HG03342 (cell line): ENCODE measurements around the gene MRPL18.
"Not testable (repeated sequence)": the region's sequence is repeated elsewhere in the genome, so short reads cannot be mapped to it uniquely, and the experiment has no call there.

ENCODE experiments used
- ATAC-seq: cut with Tn5 transposase; IDR thresholded peaks from one replicate; pipeline ENCODE4 v1.9.1; 2021; ENCODE audit warnings: mild to moderate bottlenecking, moderate library complexity; ENCODE audit not compliant: unreplicated experiment

Gene MRPL18

DNA sequence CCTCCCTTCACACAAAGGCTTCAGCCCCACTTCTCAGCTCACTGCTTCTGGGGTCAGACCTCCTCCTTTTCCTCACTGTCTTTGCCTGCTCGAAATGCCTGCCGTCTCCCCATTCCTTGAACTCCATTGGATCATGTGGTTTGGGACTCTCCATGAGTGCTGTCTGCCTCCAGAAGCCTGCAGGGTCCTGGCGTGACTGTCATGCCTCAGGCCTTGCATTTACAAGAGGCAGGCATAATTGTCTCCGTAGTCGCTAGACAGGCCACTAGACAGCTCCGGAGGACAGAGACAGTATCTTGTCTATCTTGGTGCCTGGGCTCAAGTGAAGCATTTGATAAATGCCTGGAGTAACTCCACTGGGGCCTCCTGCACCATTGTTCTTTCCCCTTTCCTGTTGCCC, 25.1 kb downstream of the MRPL18 start:
- no peak for ATAC-seq

DNA sequence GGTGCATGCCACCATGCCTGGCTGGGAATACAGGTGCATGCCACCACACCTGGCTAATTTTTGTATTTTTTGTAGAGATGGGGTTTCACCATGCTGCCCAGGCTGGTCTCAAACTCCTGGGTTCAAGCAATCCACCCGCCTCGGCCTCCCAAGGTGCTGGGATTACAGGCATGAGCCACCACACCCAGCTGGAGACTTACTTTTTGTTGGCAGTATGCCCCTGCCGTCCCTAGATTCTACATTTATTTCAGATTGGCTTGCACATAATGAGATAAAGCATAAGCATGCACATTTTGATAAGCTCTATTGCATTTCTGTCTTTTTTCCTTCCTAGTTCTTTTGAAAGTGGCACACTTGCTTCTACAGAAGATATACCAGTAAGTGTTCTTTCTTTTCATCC, 26.5 kb downstream of the MRPL18 start:
- ATAC-seq = not testable (repeated sequence)

GRCh38 chr6:159817951-159818739, 27.9 kb downstream of the MRPL18 start:
- no peak for ATAC-seq

DNA sequence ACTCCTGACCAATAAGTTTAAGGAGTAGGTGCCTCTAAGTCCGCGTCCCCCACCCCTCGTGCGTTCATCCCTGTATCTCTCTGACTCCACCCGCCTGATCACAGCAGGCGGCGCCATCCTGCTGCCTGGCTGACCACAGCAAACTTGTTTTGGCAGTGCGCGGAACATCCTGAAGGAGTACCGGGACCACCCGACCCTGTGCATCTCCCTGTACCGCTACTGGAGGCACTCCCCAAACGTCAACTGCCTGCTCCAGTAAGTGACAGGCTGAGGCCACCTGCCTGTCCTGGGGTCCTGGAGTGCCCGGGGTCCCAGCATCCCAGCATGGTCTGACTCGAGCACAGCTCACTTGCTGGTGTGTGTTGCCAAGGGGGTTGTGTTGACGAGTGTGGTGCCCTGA, 28.8 kb downstream of the MRPL18 start:
- no peak for ATAC-seq

DNA sequence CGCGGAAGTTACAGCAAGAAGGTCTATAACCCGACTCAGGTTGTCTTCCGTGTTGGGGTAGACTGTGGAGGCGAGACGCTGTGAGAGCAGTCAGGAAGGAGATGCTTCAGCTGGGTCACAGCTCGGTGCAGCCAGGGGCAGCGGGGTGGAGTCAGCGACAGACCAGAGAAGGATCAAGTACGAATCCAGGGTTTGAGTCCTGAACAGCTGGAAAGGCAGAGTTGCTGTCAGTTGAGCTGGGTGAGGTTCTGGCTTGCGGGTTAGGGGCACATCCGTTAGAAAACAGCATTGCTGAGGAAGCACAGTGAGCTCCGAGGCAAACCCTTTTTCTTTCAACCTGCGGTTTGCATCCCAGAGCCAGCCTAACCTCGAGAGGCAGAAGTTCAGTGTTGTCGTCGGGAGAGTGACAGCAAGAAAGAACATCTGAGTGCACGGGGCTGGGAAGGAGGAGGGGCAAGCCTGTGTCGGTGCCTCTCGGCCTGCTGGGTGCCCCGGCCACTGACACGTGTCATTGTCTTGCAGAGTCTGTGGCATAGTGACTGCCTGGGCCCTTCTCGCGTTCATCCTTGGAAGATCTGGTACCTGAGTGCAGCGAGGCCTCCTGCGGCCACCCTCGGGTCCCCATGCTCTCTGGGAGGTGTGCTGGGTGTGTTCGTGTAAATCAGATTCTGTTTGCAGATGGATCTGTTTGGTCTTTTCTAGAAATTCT, 29.8 kb downstream of the MRPL18 start:
- no peak for ATAC-seq

- no peak for ATAC-seq
Measured at GRCh38 chr6:159821122-159821521, 30.9 kb downstream of the MRPL18 start.

GRCh38 chr6:159821726-159822125, 31.5 kb downstream of the MRPL18 start:
- no peak for ATAC-seq

DNA sequence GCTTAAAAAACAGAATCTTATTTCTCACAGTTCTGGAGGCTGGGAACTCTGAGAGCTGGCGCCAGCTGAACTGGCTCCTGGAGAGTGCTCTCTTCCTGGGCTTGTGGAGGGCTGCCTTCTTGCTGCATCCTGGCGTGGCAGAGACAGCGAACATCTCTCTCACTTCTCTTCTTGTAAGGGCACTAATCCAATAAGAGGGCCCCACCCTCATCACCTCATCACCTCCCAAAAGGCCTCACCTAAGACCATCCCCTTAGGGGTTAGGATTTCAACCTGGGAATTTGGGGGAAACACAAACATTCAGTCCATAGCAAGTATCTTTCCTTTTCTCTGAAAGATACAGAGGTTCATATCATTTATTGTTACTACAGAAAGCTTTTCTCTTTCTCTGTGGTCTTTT, 33.7 kb downstream of the MRPL18 start:
- ATAC-seq = no peak

DNA sequence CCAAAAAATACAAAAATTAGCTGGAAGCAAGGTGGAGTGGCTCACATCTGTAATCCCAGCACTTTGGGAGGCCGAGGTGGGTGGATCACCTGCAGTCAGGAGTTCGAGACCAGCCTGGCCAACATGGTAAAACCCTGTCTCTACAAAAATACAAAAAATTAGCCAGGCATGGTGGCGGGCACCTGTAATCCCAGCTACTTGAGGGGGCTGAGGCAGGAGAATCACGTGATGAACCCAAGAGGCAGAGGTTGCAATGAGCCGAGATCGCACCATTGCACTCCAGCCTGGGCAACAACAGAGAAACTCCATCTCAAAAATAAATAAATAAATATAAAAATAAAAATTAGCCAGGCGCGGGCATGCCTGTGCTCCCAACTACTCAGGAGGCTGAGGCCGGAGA, 34.4 kb downstream of the MRPL18 start:
- not testable (repeated sequence) for ATAC-seq

- ATAC-seq = no peak
Measured at GRCh38 chr6:159826004-159826403, 35.7 kb downstream of the MRPL18 start.

- ATAC-seq = no peak
Measured at GRCh38 chr6:159826968-159827647, 36.8 kb downstream of the MRPL18 start.

DNA sequence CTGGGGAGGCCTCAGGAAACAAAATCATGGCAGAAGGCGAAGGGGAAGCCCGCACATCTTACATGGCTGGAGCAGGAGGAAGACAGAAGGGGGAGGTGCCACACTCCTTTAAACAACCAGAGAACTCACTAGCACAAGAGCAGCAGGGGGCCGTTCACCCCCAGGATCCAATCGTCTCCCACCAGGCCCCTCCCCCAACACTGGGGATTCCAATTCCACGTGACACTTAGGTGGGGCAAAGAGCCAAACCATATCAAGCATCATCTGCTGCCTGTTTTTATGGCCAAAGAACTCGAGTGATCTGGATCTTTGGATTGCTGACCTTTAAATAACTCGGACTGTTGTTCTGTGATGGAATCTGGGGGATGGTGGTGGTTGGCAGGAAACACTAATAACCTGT, 37.8 kb downstream of the MRPL18 start:
- ATAC-seq = no peak

- no peak for ATAC-seq
Measured at GRCh38 chr6:159829526-159829925, 39.3 kb downstream of the MRPL18 start.

- no peak for ATAC-seq
Measured at GRCh38 chr6:159830501-159831372, 40.5 kb downstream of the MRPL18 start.

DNA sequence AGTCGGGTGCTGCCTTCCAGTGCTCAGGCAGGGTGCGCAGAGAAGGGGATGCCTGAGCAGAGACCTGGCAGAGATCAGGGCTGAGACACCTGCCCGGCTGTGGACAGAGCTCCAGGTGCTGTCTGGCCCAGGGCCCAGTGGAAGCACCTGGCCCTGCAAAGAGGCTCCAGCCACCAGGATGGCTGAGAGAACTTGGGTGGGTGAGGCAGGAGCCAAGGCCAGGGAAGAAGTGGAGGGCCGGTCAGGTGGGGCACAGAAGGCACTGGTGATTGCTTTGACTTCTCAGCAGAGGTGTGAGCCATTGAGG, 41.1 kb downstream of the MRPL18 start:
- no peak for ATAC-seq

GRCh38 chr6:159832946-159833345, 42.7 kb downstream of the MRPL18 start:
- ATAC-seq = no peak

- no peak for ATAC-seq
Measured at GRCh38 chr6:159833556-159833955, 43.3 kb downstream of the MRPL18 start.

GRCh38 chr6:159833997-159834603, 43.8 kb downstream of the MRPL18 start:
- no peak for ATAC-seq

- ATAC-seq = no peak
Measured at GRCh38 chr6:159836718-159837490, 46.6 kb downstream of the MRPL18 start.

DNA sequence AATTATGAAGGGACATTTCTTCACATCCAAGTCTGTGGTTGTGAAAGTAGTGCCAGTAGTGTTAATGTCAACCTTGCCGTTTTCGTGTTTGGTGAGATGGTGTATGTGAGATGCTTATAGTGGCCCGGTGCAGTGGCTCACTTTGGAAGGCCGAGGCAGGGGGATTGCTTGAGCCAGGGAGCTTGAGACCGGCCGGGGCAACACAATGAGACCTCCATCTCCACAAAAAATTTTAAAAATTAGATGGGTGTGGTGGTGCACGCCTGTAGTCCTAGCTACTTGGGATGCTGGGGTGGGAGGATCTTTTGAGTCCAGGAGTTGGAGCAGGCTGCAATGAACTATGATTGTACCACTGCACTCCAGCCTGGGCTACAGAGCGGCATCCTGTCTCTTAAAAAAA, 47.2 kb downstream of the MRPL18 start:
- ATAC-seq = no peak
